ENCODE data around the gene SLAMF9. TPM values are rescaled to one million over a fixed set of nuclear protein-coding genes. Genes with fewer than 3 reads are reported as not detected.

Gene SLAMF9
- total and polyA plus RNA-seq, 2 donors (not counting 3 experiments of a cell fraction or from before 2014, with no cell fraction given): not detected

- Histone ChIP-seq H3K27ac (ENCODE audit: insufficient read depth, low read depth, low read length) (no peak overlapping the region), H3K36me3 (ENCODE audit: control insufficient read depth in 2 of 2, extremely low read depth in 1 of 2, insufficient read depth in 2 of 2, low read length in 2 of 2) (no peaks in the 10 kb centered on the region), H3K4me1 (ENCODE audit: control insufficient read depth, extremely low read depth, insufficient read depth, low read length) (no peaks in the 10 kb centered on the region), H3K4me3 (replicated peaks in 1 of 3; ENCODE audit: insufficient read depth in 1 of 3, low read depth in 1 of 3, low read length in 3 of 3) (no peak overlapping the region), H3K9me3 (replicated peaks; ENCODE audit: control insufficient read depth, insufficient read depth, low read length) (no peaks in the 10 kb centered on the region), H3K9ac (replicated peaks; ENCODE audit: extremely low read depth, insufficient read depth, low read length) (no peak overlapping the region), H3K27me3 (ENCODE audit: control insufficient read depth in 2 of 2, insufficient read depth in 2 of 2, low read length in 2 of 2) (peaks cover 0 to 15% of the 10 kb centered on the region in 2 experiments), H3K79me2 (ENCODE audit: control insufficient read depth, insufficient read depth, low read length) (no peaks in the 10 kb centered on the region), H3K4me2 (ENCODE audit: insufficient read depth, low read length) (no peak overlapping the region), H4K20me1 (replicated peaks; ENCODE audit: control insufficient read depth, extremely low read depth, insufficient read depth, low read length) (no peaks in the 10 kb centered on the region), H2AFZ (ENCODE audit: low read depth, low read length) (no peak overlapping the region), H3K9me1 (replicated peaks; ENCODE audit: control insufficient read depth, extremely low read depth, insufficient read depth, low read length) (no peaks in the 10 kb centered on the region)
- intact Hi-C loops (cut with micrococcal nuclease): loop anchor here (5.0 kb wide), 1 partner anchor 159 kb away; the partner anchor contains the start of gene IGSF8
- DNase-seq (ENCODE audit: low read depth, low spot score): no peak
- POLR2A ChIA-PET: no interaction called here
- CTCF ChIA-PET: interaction anchor here (0.8 to 13.3 kb wide), 4 partner anchors 14 to 806 kb away, joined by 4 to 169 read pairs (median 6); no protein-coding TSS in a partner anchor
- no peak for FAIRE-seq
- BruUV-seq (replicated peaks): no TSS peak
- no peak for TF ChIP-seq CTCF (IDR thresholded peaks at IDR 0.05; ENCODE audit: extremely low read depth in 1 of 2, insufficient read depth in 1 of 2, low read depth in 1 of 2, low read length in 2 of 2)
- TF ChIP-seq MYC (IDR thresholded peaks at IDR 0.05; ENCODE audit: low read depth, low read length): no peak
- TF ChIP-seq JUN (IDR thresholded peaks at IDR 0.05; ENCODE audit: borderline replicate concordance, insufficient read depth, insufficient read length, low read depth): no peak
- no peak for TF ChIP-seq GATA2 (IDR thresholded peaks at IDR 0.05; ENCODE audit: insufficient read depth, insufficient read length, low read depth, low read length)
- no peak for TF ChIP-seq EZH2 (IDR thresholded peaks at IDR 0.05; ENCODE audit: borderline replicate concordance, low read depth, low read length, severe bottlenecking)
- no peak for TF ChIP-seq FOS (IDR thresholded peaks at IDR 0.05; ENCODE audit: borderline replicate concordance, insufficient read depth, low read length)
- no peak for TF ChIP-seq MAX (IDR thresholded peaks at IDR 0.05; ENCODE audit: insufficient read depth, insufficient read length)
- TF ChIP-seq POLR2A (IDR thresholded peaks at IDR 0.05; ENCODE audit: low read depth, low read length): no peak
- no peak for TF ChIP-seq POLR2AphosphoS5 (IDR thresholded peaks at IDR 0.05; ENCODE audit: insufficient read depth, low read depth, low read length)
- dilution Hi-C loops (cut with MboI; ENCODE audit: extremely low pct_ligation_motif_present, low sequenced_read_pairs): no loop called here
Observed at GRCh38 chr1:159938211-159938852, 15.7 kb downstream of the SLAMF9 start.

All from endothelial cell of umbilical vein (primary cell).